ENCODE data around the gene PITRM1.
A peak's percentile ranks its signal among the peaks of the same experiment; 100 is the strongest.
"Not testable (repeated sequence)": the region's sequence is repeated elsewhere in the genome, so short reads cannot be mapped to it uniquely, and the experiment has no call there.

PITRM1 gene

DNA sequence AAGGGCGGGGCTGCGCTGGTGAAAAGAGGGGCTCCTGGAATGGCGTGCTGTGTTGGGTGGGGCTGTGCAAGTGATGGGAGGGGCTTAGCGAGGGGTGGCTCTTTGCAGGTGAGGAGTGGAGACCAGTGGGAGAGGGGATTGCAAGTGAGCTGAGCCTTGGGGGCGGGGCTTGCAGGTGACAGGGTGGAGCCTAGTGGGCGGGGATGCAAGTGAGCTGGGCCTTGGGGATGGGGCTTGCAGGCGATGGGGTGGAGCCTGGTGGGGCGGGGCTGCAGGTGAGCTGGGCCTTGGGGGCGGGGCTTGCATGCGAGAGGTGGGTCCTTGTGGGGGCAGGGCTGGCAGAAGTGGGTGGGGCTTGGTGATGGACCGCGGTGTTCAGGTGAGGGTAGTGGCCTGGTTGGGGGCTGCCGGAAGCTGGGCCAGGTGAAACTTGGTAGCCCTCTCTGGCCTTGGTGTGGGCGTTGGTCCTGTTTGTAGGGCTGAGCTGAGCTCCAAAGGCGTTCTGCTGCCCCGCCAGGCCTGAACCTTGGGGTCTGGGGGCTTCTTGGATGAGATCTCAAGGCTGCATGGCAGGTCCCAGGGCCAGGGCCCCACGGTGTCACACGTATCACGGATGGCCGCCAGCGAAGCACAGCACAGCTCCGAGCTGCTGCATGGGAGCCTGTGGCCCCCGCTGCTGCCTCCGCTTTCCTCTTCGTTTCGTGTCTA is 743 bp upstream of the PITRM1 start:
- Histone ChIP-seq H2AFZ (ENCODE audit: low read depth, low read length, severe bottlenecking) (peak overlapping the region; percentile 37), H3K9me2 (replicated peaks; ENCODE audit: insufficient read depth, low read length) (no peaks in the 10 kb centered on the region), H3K9ac (ENCODE audit: low read length) (no peak overlapping the region), H3K9me3 (ENCODE audit: insufficient read depth, low read length) (no peaks in the 10 kb centered on the region), H3K27ac (ENCODE audit: low read depth, low read length) (no peak overlapping the region), H3K4me2 (ENCODE audit: low read depth, low read length, poor library complexity, severe bottlenecking) (peak overlapping the region; percentile 50), H3F3A (ENCODE audit: insufficient read depth) (no peaks in the 10 kb centered on the region), H3K4me3 (ENCODE audit: insufficient read depth, low read length, poor library complexity, severe bottlenecking) (peak overlapping the region; percentile 46), H3K27me3 (ENCODE audit: low read length) (no peaks in the 10 kb centered on the region), H4K20me1 (ENCODE audit: low read depth, low read length) (no peaks in the 10 kb centered on the region), H3K79me2 (ENCODE audit: insufficient read depth, low read length) (peaks cover 13% of the 10 kb centered on the region; the same call in 1 of the 2 replicates), H3K36me3 (ENCODE audit: low read length) (no peaks in the 10 kb centered on the region)
- TF ChIP-seq, protein P1, sequence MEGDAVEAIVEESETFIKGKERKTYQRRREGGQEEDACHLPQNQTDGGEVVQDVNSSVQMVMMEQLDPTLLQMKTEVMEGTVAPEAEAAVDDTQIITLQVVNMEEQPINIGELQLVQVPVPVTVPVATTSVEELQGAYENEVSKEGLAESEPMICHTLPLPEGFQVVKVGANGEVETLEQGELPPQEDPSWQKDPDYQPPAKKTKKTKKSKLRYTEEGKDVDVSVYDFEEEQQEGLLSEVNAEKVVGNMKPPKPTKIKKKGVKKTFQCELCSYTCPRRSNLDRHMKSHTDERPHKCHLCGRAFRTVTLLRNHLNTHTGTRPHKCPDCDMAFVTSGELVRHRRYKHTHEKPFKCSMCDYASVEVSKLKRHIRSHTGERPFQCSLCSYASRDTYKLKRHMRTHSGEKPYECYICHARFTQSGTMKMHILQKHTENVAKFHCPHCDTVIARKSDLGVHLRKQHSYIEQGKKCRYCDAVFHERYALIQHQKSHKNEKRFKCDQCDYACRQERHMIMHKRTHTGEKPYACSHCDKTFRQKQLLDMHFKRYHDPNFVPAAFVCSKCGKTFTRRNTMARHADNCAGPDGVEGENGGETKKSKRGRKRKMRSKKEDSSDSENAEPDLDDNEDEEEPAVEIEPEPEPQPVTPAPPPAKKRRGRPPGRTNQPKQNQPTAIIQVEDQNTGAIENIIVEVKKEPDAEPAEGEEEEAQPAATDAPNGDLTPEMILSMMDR (IDR thresholded peaks at IDR 0.05; ENCODE audit: insufficient read depth, low read length, poor library complexity, severe bottlenecking): no peak
- no peak for TF ChIP-seq EZH2phosphoT487 (conservative IDR thresholded peaks at IDR 0.05; ENCODE audit: low read length)

DNA sequence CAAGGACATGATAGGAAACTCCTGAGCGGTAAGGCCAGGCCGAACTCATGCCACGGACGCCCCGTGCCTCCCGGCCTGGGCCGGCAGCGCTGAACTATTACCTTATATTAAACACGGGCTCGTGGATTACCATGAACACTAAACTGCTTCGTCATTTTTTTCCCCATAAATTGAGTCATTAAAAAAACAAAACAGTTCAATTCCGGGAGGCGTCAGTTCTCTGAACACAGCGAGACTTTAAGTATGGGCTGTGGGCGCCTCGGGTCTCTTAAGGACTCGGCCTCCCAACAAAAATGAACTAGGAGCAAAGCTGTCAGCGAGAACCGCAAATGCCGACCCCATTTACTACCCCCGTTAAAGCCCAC is 519 bp downstream of the PITRM1 start:
- Histone ChIP-seq H3F3A (ENCODE audit: insufficient read depth) (no peaks in the 10 kb centered on the region), H4K20me1 (ENCODE audit: low read depth, low read length) (no peaks in the 10 kb centered on the region), H3K9ac (ENCODE audit: low read length) (peak overlapping the region; percentile 87), H3K27me3 (ENCODE audit: low read length) (no peaks in the 10 kb centered on the region), H3K27ac (ENCODE audit: low read depth, low read length) (no peak overlapping the region), H3K36me3 (ENCODE audit: low read length) (no peaks in the 10 kb centered on the region), H3K4me3 (ENCODE audit: insufficient read depth, low read length, poor library complexity, severe bottlenecking) (peak overlapping the region; percentile 74), H3K4me2 (ENCODE audit: low read depth, low read length, poor library complexity, severe bottlenecking) (peak overlapping the region; percentile 94), H2AFZ (ENCODE audit: low read depth, low read length, severe bottlenecking) (peak overlapping the region; percentile 89), H3K9me3 (ENCODE audit: insufficient read depth, low read length) (no peaks in the 10 kb centered on the region), H3K79me2 (ENCODE audit: insufficient read depth, low read length) (peaks cover 13% of the 10 kb centered on the region; the same call in 1 of the 2 replicates), H3K9me2 (replicated peaks; ENCODE audit: insufficient read depth, low read length) (no peaks in the 10 kb centered on the region)
- no peak for TF ChIP-seq EZH2phosphoT487 (conservative IDR thresholded peaks at IDR 0.05; ENCODE audit: low read length)
- TF ChIP-seq, protein P1 (IDR thresholded peaks at IDR 0.05; ENCODE audit: insufficient read depth, low read length, poor library complexity, severe bottlenecking): no peak

DNA sequence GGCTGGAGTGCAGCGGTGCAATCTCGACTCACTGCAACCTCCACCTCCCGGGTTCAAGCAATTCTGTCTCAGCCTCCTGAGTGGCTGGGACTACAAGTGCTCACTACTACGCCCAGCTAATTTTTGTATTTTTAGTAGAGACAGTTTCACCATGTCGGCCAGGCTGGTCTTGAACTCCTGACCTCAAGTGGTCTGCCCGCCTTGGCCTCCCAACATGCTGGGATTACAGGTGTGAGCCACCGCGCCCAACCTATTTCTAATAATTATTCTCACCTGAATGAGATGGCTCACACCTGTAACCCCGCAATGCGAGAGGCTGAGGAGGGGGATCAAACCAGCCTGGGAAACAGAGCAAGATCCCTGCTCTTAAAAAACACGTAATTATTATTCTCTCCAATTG is 1.1 kb downstream of the PITRM1 start:
- H3K27ac ChIP-seq (ENCODE audit: low read depth, low read length); H4K20me1 ChIP-seq (ENCODE audit: low read depth, low read length); H3F3A ChIP-seq (ENCODE audit: insufficient read depth); H3K9me3 ChIP-seq (ENCODE audit: insufficient read depth, low read length); H3K36me3 ChIP-seq (ENCODE audit: low read length); H2AFZ ChIP-seq (ENCODE audit: low read depth, low read length, severe bottlenecking); H3K27me3 ChIP-seq (ENCODE audit: low read length); H3K9me2 ChIP-seq (replicated peaks; ENCODE audit: insufficient read depth, low read length): not testable (repeated sequence)
- Histone ChIP-seq H3K79me2 (ENCODE audit: insufficient read depth, low read length) (peaks cover 13% of the 10 kb centered on the region; the same call in 1 of the 2 replicates), H3K4me2 (ENCODE audit: low read depth, low read length, poor library complexity, severe bottlenecking) (peak overlapping the region; percentile 94), H3K9ac (ENCODE audit: low read length) (peak overlapping the region; percentile 87), H3K4me3 (ENCODE audit: insufficient read depth, low read length, poor library complexity, severe bottlenecking) (peak overlapping the region; percentile 74)

DNA sequence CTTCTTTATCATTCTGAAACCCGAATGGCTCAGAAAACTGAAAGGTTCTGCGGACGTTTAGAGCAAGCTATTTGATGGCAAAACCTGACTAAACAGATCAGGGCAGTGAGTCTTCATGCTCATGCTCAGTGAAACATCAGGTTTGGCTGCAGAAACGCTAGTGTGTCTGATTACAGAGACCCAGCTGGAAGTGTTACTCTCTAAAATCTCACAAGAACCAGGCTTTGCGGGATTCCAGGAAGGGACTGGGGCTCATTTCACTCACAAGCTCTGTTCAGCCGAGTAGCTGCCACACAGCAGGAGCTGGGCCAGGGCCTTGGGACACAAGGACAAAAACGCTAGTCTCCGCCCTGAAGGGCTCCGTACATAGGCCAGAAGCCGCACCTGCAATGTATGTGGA is 2.9 kb downstream of the PITRM1 start:
- H3K9me2 ChIP-seq (replicated peaks; ENCODE audit: insufficient read depth, low read length): no peaks in the 10 kb centered on the region
- H3K36me3 ChIP-seq (ENCODE audit: low read length): no peaks in the 10 kb centered on the region
- no peak overlapping the region for H3K9ac ChIP-seq (ENCODE audit: low read length)

More for the DNA sequence above, 2.9 kb downstream of the PITRM1 start:
- Histone ChIP-seq H3K79me2 (ENCODE audit: insufficient read depth, low read length) (peaks cover 13% of the 10 kb centered on the region; the same call in 1 of the 2 replicates), H3F3A (ENCODE audit: insufficient read depth) (no peaks in the 10 kb centered on the region), H4K20me1 (ENCODE audit: low read depth, low read length) (no peaks in the 10 kb centered on the region), H3K4me3 (ENCODE audit: insufficient read depth, low read length, poor library complexity, severe bottlenecking) (no peak overlapping the region), H3K4me2 (ENCODE audit: low read depth, low read length, poor library complexity, severe bottlenecking) (no peak overlapping the region), H3K27ac (ENCODE audit: low read depth, low read length) (no peak overlapping the region), H3K9me3 (ENCODE audit: insufficient read depth, low read length) (no peaks in the 10 kb centered on the region), H3K27me3 (ENCODE audit: low read length) (no peaks in the 10 kb centered on the region), H2AFZ (ENCODE audit: low read depth, low read length, severe bottlenecking) (no peak overlapping the region)
- TF ChIP-seq EZH2phosphoT487 (conservative IDR thresholded peaks at IDR 0.05; ENCODE audit: low read length): no peak
- TF ChIP-seq, protein P1 (IDR thresholded peaks at IDR 0.05; ENCODE audit: insufficient read depth, low read length, poor library complexity, severe bottlenecking): no peak

Data from SU-DHL-6 (cell line).